Erythroblast (primary cell): ENCODE measurements around the gene RAB1A.

ENCODE experiments used
- GATA1 ChIP-seq: IDR thresholded peaks from 2 replicates; pipeline ENCODE4 v1.6.1; 2011; ENCODE audit warnings: low read depth, mild to moderate bottlenecking, control low read depth, low read length, moderate library complexity
- POLR2A ChIP-seq: IDR thresholded peaks from 2 replicates; pipeline ENCODE4 v1.6.1; 2011; ENCODE audit warnings: mild to moderate bottlenecking, low read length

DNA sequence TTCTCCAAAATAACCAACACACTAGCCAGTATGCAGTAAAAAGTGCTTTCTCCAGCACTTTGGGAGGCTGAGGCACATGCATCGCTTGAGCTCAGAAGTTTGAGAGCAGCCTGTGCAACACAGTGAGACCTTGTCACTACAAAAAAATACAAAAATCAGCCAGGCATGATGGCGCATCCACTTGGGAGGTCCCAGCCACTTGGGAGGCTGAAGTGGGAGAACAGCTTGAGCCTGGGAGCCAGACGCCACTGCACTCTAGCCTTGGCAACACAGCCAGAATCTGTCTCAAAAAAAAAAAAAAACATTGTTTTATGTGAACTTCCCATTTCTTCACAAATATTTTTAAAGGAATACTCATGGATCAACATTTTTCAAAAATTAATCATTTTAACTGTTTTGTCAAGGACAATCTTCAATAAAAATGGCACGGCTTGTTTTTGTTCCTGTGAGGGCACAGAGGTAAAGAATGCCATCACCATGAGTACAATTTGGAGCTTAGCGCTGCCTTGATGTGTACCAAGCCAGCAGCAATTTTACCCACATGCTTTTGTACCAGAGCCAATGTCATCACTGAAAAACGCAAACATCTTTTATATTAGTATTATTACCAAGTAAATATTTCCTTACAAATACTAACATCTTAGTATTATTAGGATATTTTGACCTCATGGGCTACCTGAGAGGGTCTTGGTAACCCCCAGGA is 26.7 kb downstream of the RAB1A start:
- TF ChIP-seq POLR2A (no peak), GATA1 (no peak)
